GM23248 (cell line): ENCODE measurements around the gene CPNE5.

Source experiments
- EZH2 ChIP-seq: fragments of 200-600 bp; sonication (generic); IDR thresholded peaks from 2 replicates; pipeline ENCODE4 v1.6.1; 2018; ENCODE audit warnings: antibody characterized with exemption, mild to moderate bottlenecking; ENCODE audit not compliant: insufficient read depth, poor library complexity, severe bottlenecking
- EZH2phosphoT487 ChIP-seq: fragments of 200-600 bp; sonication (generic); IDR thresholded peaks from 2 replicates; pipeline ENCODE4 v1.6.1; 2018; ENCODE audit warnings: antibody characterized with exemption, moderate library complexity, mild to moderate bottlenecking, low read depth; ENCODE audit not compliant: insufficient read depth

DNA sequence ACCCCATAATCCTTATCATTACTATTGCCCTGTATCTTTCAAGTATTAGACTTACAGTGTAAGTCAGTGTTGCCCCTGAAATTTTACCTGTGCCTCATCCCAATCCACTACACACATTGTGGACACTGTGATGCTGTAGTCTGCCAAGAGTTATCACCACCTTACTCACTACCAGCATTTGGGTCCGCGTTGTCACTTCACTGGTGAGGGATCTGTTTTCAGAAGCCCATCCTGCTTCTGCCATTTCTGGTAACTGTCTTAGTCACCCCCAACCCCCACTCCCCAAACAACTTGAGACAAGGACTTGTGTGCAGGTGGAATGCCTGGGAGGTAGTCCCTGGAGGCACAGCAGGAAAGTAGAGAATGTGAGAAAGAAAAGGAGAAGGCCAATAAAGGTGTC, 147.6 kb downstream of the CPNE5 start:
- no peak for TF ChIP-seq EZH2
- no peak for TF ChIP-seq EZH2phosphoT487
